Measurements from ENCODE around the gene ADD2.
"Not testable (repeated sequence)": the region's sequence is repeated elsewhere in the genome, so short reads cannot be mapped to it uniquely, and the experiment has no call there.

ADD2 gene

GRCh38 chr2:70632388-70632787 is 135.6 kb downstream of the ADD2 start:
- no peak for DNase-seq

GRCh38 chr2:70630761-70631160 is 137.2 kb downstream of the ADD2 start:
- DNase-seq: no peak

GRCh38 chr2:70627211-70627898 is 140.6 kb downstream of the ADD2 start:
- no peak for DNase-seq

- no peak for DNase-seq
Observed at GRCh38 chr2:70626254-70626990, 141.6 kb downstream of the ADD2 start.

- not testable (repeated sequence) for DNase-seq
Observed at GRCh38 chr2:70621536-70621935, 146.5 kb downstream of the ADD2 start.

GRCh38 chr2:70620020-70620419 is 148.0 kb downstream of the ADD2 start:
- no peak for DNase-seq

- DNase-seq: no peak
Observed at GRCh38 chr2:70619167-70619566, 148.8 kb downstream of the ADD2 start.

- no peak for DNase-seq
Observed at GRCh38 chr2:70616168-70616694, 151.8 kb downstream of the ADD2 start.

- no peak for DNase-seq
Observed at GRCh38 chr2:70615222-70615621, 152.8 kb downstream of the ADD2 start.

- DNase-seq: no peak
Observed at GRCh38 chr2:70613521-70613920, 154.5 kb downstream of the ADD2 start.

- no peak for DNase-seq
Observed at GRCh38 chr2:70612574-70612973, 155.4 kb downstream of the ADD2 start.

GRCh38 chr2:70608373-70608772 is 159.6 kb downstream of the ADD2 start:
- peak; percentile 56 for DNase-seq

GRCh38 chr2:70607121-70607561 is 160.9 kb downstream of the ADD2 start:
- DNase-seq: no peak
